GM19193 (cell line): Measurements from ENCODE around the gene DUS1L.

Experiments
- POLR2A ChIP-seq: IDR thresholded peaks from 4 replicates; pipeline ENCODE4 v1.6.1; 2011; ENCODE audit not compliant: insufficient read depth, insufficient read length; ENCODE audit errors: extremely low read depth

Gene DUS1L

DNA sequence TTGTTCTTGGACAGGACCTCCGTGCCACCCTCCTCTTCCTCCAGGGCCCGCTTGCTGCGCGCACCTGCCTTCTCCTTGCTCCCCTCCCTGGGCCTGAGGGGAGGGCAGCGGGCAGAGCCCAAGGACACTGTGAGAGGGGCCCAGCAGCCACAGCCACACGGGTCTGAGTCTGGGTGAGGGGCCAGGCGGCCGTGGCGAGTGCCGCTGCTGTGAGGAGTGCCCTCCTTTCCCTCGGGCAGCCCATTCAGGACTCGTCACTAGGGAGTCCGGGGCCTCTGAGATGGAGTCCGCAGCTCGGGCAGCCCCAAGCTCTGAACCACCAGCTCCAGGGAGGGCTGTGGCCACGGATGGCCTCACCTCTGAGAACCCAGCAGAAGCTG is 5.6 kb downstream of the DUS1L start:
- no peak for TF ChIP-seq POLR2A

DNA sequence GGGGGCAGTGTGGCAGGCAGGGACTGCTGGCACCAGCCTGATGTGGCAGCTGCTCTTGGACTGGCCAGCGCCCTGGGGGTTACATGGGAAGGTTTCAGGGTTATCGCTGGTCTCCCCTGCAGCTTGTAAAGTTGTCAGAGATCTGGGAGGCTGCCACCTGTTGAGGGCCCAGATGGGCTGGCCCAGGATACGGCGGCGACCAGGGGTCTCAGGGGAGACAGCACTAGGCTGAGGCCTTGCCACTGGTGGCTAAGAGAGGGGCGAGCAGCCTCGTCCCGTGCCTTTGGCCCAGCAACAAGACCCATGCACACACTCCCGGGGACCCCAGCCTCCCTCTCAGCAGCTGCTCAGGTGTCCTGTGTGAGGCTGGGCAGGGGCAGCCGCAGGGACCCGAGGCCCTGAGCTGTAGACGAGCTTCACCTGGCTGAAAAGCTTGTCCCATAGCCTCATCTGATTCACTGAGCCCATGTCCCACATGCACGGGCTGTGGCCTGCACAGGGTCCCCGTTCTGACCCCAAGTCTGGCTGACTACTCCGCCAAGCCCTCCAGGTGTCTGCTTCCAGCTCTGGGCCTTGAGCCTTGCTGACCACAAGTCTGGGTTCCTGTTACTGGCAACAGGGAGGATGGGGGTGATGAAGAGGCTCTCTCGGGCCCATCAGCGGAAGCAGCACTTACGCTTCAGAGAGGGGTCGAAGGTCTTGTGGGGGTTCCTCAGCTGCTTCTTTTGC is 6.2 kb downstream of the DUS1L start:
- peak; percentile 31 for TF ChIP-seq POLR2A

DNA sequence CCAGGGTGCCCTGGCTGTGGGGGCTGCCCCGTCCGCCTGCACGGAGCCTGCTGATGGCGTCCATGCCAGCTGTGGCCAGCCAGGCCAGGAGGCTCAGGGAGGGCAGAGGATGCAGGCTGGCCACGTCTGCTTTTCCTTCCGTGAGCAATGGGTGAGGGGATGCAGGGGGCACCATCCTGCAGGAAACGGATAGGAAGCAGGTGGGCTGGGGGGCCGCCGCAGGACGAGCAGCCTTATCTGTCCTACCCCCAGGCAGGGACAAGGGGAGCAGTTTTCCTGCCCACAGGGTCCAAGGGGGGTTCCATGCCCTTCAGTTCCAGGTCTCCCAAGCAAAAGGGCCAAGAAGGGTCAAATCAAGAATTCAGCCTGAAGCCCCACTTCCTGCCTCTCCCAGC is 6.8 kb downstream of the DUS1L start:
- TF ChIP-seq POLR2A: no peak

DNA sequence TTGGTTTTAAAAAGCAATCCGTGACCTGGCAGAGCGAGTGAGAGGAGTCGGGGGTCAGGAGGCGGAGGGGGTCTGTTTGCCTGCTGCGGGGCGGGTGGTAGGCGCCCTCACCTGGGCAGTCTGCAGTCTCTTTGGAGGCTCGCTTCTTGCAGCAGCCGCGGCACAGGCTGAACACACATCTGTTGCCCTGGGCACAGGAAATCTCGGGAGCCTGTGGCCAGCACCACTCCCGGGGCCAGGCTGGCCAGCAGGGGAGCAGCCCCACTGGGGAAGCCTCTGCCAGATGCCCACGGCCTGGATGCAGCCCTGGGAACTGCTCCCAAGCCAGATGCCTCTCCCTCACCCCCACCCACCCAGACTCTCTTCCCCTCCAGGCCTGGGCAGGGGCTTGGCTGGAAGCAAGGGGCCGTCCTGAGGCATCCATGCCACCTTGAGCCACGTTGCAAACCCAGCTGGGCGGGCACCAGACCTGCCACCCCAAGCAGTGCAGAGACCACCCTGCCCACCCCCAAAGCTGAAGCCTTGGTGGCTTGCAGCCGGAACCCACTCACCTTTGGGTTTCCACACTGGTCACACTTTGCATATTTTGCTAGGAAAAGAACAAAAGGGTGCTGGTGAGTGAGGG is 7.3 kb downstream of the DUS1L start:
- no peak for TF ChIP-seq POLR2A

DNA sequence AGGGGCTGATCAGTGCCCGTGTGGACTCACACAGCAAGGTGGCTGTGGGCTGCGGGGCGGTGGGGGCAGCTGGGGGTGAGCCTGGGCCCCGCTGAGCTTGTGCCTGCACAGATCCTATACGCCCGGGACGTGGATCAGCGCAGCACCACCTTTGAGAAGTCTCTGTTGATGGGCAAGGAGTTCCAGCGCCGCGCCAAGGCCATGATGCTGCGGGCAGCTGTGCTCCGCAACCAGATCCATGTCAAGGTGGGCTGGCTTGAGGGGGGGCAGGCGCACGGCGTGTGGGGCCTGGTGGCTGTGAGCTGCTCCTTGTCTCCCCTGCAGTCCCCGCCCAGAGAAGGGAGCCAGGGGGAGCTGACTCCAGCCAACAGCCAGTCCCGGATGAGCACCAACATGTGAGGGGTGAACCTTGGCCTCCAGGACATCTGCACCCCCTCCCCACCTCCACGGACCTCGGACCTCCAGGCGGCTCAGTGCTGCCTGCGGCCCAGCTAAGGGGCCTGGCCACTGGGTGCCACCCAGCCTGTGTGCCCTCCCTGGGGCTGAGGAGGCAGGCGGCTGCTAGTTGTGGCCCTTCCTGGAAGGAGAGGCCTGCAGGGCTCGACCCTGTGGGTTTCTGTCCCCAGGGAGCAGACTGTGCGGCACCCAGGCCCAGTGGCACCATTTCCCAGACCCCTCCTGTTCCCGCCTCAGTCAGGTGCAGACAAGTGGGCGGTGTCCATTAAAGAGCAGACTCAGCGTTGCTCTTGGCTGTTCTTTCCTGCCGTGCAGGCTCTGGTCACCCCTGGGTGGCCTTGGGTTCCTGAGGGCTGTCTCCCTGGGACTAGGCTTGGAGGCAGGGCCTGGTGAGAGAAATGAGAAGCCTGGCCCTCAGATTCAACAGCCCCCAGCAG is 8.6 kb downstream of the DUS1L start:
- no peak for TF ChIP-seq POLR2A

DNA sequence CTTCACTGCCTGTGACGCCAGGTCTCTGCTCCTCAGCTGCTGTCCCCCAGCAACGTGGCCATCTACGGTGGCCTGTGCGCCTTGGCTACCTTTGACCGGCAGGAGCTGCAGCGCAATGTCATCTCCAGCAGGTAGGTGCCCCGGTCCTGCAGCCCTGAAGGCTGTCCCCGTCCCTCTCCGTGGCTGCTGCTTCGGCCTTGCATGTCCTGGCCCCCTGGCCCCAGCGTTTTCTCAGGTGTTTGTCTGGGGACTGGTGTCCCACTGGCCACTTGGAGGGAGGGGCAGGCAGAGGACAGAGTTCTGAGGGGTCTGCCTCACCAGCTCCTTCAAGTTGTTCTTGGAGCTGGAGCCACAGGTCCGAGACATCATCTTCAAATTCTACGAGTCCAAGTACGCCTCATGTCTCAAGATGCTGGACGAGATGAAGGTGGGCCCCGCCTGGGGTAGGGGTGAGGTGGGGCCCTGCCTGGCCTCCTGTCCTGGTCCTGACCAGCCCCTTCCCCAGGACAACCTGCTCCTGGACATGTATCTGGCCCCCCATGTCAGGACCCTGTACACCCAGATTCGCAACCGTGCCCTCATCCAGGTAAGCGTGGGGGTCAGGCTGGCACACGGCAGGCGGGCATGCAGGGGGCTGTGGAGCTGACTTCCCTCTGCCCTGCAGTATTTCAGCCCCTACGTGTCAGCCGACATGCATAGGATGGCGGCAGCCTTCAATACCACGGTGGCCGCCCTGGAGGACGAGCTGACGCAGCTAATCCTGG is 9.5 kb downstream of the DUS1L start:
- TF ChIP-seq POLR2A: peak; percentile 30

DNA sequence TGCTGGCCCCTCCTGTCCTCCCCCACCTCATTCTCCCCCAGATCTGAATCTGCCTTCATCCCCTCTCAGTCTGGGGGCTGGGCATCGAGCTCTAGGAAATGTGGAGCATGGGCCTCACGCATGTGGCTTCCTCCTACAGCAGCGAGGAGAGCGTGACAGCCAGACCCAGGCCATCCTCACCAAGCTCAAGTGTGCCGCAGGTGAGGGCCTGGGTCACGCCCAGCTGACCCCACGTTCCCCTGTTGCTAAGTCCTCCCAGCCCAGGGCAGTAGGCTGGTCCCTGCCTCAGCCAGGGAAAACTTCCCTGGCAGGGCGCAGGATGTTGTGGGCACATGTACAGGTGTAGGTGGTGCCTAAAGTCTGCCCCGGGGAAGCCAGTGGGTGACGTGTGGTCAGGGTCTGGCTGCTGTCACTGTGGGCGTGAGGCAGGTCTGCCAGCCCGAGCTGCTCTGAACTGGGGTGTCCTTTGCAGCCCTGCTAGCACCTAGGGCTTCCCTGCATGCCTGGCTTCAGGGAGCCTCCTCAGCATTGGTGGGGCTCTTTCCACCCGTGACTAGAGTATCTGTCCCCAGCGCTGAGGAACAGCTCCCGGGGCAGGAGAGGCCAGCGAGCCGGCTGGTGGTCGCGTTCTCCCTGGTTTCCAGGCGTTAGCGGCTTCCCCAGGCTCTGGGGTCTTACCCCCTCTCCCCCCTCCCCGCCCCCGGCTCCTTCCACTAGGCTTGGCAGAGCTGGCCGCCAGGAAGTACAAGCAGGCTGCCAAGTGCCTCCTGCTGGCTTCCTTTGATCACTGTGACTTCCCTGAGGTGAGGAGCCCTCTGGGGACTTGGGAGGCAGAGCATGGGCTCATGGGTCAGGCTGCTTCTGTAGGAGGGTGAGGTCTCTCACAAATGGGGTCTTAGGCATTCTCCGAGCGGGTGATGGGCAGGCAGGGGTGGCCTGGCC is 10.3 kb downstream of the DUS1L start:
- TF ChIP-seq POLR2A: no peak

DNA sequence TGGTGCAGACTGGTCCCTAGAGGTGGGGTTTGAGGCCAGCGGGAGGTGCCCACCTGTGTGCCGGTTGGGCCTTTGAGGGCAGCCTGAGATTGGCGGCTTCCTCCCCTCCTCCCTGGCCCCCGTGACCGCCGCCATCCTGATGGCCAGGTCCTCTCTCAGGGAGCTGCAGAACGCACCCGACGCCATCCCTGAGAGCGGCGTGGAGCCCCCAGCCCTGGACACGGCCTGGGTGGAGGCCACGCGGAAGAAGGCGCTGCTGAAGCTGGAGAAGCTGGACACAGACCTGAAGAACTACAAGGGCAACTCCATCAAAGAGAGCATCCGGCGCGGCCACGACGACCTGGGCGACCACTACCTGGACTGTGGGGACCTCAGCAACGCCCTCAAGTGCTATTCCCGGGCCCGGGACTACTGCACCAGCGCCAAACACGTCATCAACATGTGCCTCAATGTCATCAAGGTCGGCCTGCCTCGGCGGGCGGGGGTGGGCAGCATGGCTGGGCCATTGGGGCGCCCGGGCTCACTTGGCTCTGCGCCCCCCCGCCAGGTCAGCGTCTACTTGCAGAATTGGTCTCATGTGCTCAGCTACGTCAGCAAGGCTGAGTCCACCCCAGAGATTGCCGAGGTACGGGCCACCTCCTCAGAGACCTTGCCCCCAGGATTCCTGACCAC is 11.1 kb downstream of the DUS1L start:
- TF ChIP-seq POLR2A: no peak

DNA sequence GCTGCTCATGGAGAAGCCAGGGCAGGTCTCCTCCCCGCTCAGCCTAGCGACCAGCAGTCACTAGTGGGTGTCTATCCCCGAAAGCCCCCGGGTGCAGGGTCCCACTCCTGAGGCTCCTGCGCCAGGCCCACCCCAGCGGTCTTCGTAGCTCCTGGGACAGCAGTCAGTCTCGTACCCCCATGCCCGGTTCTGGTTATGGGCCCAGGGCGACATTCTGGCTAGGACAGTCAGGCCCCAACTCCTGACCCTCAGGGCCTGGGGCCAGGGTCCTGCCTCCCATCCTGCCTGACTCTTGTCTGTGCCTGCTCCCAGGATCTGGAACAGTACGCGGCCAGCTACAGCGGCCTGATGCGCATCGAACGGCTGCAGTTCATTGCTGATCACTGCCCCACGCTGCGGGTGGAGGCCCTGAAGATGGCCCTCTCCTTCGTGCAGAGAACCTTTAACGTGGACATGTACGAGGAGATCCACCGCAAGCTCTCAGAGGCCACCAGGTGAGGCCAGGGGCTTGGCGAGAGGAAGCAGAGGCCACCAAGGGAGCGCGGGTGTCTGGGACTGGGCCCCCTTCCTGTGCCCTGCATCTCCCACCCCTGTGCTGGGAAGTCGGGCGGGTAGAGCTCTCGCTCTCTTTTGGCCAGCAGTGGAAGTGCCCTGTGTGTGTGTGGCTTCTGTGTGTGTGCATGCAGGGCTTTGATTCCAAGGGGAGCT is 11.9 kb downstream of the DUS1L start:
- no peak for TF ChIP-seq POLR2A

DNA sequence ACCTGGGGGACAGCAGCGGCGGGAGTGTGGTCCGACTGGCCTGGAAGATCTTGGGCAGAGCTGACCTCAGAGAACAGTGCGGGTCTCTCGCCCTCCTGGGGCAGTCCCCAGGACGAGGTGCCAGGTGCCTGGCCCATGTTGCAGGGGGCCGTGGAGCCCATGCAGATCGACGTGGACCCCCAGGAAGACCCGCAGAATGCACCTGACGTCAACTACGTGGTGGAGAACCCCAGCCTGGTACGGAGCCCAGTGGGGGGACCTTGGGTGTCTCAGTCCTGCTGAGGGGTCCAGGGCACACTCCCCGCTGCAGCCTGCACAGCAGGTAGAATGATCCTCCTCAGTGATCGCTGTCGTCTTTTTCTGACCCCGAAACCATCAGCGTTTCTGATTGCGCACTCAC is 12.5 kb downstream of the DUS1L start:
- TF ChIP-seq POLR2A: no peak

DNA sequence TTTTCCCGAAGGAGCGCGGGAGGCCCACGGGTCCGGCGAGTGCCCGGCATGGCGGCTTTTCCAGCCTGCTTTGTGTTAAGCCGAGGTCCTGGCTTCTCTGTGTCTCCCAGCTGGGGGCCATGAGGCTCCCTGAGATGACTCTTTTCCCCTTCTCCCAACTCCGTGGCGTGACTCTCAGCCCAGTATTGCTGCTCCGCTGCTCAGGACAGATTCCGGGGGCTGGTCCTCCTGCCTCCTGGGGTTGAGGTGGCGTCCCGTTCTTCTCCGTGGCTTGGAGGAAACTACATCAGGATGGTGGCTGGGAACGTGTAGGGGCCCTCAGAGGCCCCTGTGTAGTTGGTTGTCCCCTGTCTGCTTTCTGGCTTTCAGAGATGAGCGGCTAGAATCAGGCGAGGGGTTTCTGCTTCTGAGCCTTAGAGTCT is 13.0 kb downstream of the DUS1L start:
- TF ChIP-seq POLR2A: no peak

DNA sequence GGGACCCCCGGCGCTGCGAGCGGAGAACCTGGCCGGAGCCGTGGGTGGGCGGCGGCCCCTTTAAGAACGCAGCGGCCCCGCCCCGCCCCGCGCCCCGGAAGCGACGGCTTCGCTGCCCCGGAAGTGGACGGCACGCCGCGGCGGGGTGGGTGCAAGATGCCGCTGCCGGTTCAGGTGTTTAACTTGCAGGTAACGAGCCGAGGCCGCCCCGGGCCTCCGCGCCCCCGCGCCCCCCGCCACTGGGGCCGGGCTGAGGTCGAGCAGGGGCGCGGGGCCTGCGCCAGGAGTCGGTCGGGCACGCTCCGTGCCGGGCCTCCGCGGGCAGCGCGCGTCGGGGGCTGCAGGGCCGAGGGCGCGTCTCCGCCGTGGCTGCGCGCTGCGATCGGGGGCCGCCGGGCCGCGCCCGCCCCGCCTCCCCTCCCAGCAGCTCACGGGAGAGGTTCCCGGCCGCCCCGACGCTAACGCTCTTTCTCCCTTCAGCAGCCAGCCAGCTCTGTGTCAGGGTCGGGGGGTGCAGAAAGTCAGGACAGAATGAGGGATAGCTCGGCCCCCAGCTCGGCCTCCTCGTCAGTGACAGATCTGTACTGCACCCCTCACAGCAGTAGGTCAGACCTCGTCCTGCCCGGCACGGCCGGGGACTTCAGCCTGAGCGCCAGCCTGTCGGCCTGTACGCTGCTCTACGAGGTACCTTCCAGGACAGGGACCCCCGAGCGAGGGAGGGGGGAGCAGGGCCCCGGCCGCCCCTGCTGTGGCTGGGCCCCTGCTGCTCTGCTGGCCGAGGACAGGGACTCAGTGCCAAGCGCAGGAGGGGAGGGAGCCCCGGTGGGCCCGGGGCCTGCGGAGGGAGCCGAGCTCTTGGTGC is 13.6 kb downstream of the DUS1L start, which contains the start of the genes GPS1 and RFNG:
Gene GPS1 (plus strand): TSS at position 123 of the 862 bp plus-strand sequence. CDS start 34 bp downstream, at position 157.
Gene RFNG (minus strand): TSS at position 36 of the 862 bp plus-strand sequence. CDS start 45 bp downstream, outside the sequence.
- TF ChIP-seq POLR2A: peak; percentile 52
